Upper lobe of left lung (tissue), 4 donors: ENCODE measurements around the gene ID2.

ENCODE experiments used
- CTCF ChIP-seq, 6 experiments: fragments of 450-650 bp in 4 of 6; fragments of 200-600 bp in 2 of 6; sonication (generic) in 2 of 6; IDR thresholded peaks; one replicate each; pipeline ENCODE4 v1.5.1; 2016 to 2019; ENCODE audit warnings: antibody characterized with exemption in 6 of 6
- POLR2A ChIP-seq, 4 donors: fragments of 450-650 bp; IDR thresholded peaks; one replicate each; pipeline ENCODE4 v1.5.1; 2016 to 2017; ENCODE audit warnings: antibody characterized with exemption in 4 of 4, mild to moderate bottlenecking in 2 of 4
- POLR2AphosphoS5 ChIP-seq, 2 donors: sonication (generic); formaldehyde crosslinking; IDR thresholded peaks; one replicate each; pipeline ENCODE4 v1.5.1; 2017; ENCODE audit warnings: antibody characterized with exemption in 2 of 2

- TF ChIP-seq POLR2A (IDR thresholded peaks at IDR 0.05) (no peak), POLR2AphosphoS5 (IDR thresholded peaks at IDR 0.05) (no peak), CTCF (IDR thresholded peaks at IDR 0.05) (no peak)
These were observed 25.7 kb upstream of the ID2 start for GRCh38 chr2:8656160-8656641.
